Hepatocyte (in vitro differentiated cells): ENCODE results near the gene MORN5. TPM values are rescaled to one million over a fixed set of nuclear protein-coding genes. Genes with fewer than 3 reads are reported as not detected.

ENCODE experiments used
- DNase-seq: peaks from one replicate; pipeline ENCODE4 v3.0.0-alpha.2; 2016; ENCODE audit warnings: low spot score
- H2AFZ ChIP-seq: fragments of 200-600 bp; sonication (generic); 2 replicates; pipeline ENCODE4 v1.6.0; 2016; ENCODE audit warnings: antibody characterized with exemption, mild to moderate bottlenecking
- H3K27ac ChIP-seq: fragments of 200-600 bp; sonication (generic); 2 replicates; pipeline ENCODE4 v1.5.1; 2016; ENCODE audit warnings: mild to moderate bottlenecking
- H3K27me3 ChIP-seq: fragments of 200-600 bp; sonication (generic); 2 replicates; pipeline ENCODE4 v1.6.1; 2016
- H3K36me3 ChIP-seq: fragments of 200-600 bp; sonication (generic); replicated peaks from 2 replicates; pipeline ENCODE4 v1.5.1; 2016; ENCODE audit warnings: low read depth; ENCODE audit not compliant: insufficient read depth
- H3K4me1 ChIP-seq: fragments of 200-600 bp; sonication (generic); 2 replicates; pipeline ENCODE4 v1.5.1; 2016; ENCODE audit warnings: mild to moderate bottlenecking, moderate library complexity; ENCODE audit not compliant: insufficient read depth
- H3K4me2 ChIP-seq: fragments of 200-600 bp; sonication (generic); 2 replicates; pipeline ENCODE4 v1.6.0; 2016
- H3K4me3 ChIP-seq: fragments of 200-600 bp; sonication (generic); 2 replicates; pipeline ENCODE4 v1.5.1; 2016; ENCODE audit warnings: mild to moderate bottlenecking
- H3K79me2 ChIP-seq: fragments of 200-600 bp; sonication (generic); 2 replicates; pipeline ENCODE4 v1.6.0; 2017; ENCODE audit warnings: mild to moderate bottlenecking
- H3K9me2 ChIP-seq: fragments of 200-600 bp; sonication (generic); replicated peaks from 2 replicates; pipeline ENCODE4 v1.6.0; 2017; ENCODE audit warnings: mild to moderate bottlenecking; ENCODE audit not compliant: insufficient read depth
- H3K9me3 ChIP-seq: fragments of 200-600 bp; sonication (generic); 2 replicates; pipeline ENCODE4 v1.5.1; 2016; ENCODE audit warnings: low read depth, mild to moderate bottlenecking
- H4K20me1 ChIP-seq: fragments of 200-600 bp; sonication (generic); 2 replicates; pipeline ENCODE4 v1.6.0; 2016; ENCODE audit warnings: mild to moderate bottlenecking; ENCODE audit not compliant: insufficient read depth, poor library complexity, severe bottlenecking
- EZH2 ChIP-seq: fragments of 200-600 bp; sonication (generic); IDR thresholded peaks from 2 replicates; pipeline ENCODE4 v1.6.1; 2016; ENCODE audit warnings: antibody characterized with exemption, mild to moderate bottlenecking, borderline replicate concordance
- EZH2phosphoT487 ChIP-seq: fragments of 200-600 bp; sonication (generic); IDR thresholded peaks from one replicate; pipeline ENCODE4 v1.6.1; 2018; ENCODE audit warnings: antibody characterized with exemption, mild to moderate bottlenecking, low read depth, moderate library complexity; ENCODE audit not compliant: unreplicated experiment, severe bottlenecking
- WGBS: methylation state at CpG from one replicate; pipeline ENCODE4 v1.1.6; 2016; ENCODE audit warnings: low lambda C conversion rate; ENCODE audit errors: missing lambda C conversion rate; 5-methylcytosine and 5-hydroxymethylcytosine counted together
- polyA plus RNA-seq: library from polyadenylated mRNA; unstranded; fragments of >200 nt; fragmentation: Nextera tagmentation; extraction: Ambion mirVana; gene quantifications from 2 replicates; pipeline ENCODE4 v1.2.1, GENCODE V29; 2016
- total RNA-seq: library from RNA; depleted of rRNA; stranded (reverse); fragments of >200 nt; gene quantifications from 2 replicates; pipeline ENCODE4 v1.2.3, GENCODE V29; 2014
- TF ChIP-seq, protein P1 (sequence below): fragments of 200-600 bp; sonication (generic); IDR thresholded peaks from 2 replicates; pipeline ENCODE4 v1.5.1; 2016; ENCODE audit warnings: antibody characterized with exemption, mild to moderate bottlenecking; ENCODE audit not compliant: poor library complexity

Gene MORN5
- total and polyA plus RNA-seq, 2 experiments from 2014 or later, result 0.95 TPM; not detected in 1

DNA sequence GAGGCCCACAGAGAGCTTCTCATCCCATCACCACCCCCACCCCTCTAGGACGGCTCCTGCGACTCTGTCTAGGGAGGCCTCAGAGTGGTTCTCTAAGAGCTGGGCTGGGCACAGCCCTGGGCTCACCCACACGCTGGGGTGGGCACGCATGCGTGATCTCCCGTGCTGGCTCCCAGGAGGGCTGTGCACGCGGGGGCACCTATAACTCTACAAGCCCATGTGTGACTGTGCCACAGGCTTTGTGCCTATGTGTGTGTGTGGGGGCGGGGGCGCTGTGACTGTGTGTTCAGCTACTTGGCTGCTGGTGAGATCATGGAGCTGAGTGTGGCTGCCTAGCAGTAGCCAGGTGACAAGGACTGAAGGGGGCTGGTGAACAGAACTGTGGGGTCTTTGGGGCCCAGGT, 32.3 kb upstream of the MORN5 start:
- Histone ChIP-seq H3K9me3 (no peaks in the 10 kb centered on the region), H3K9me2 (no peaks in the 10 kb centered on the region), H3K36me3 (no peaks in the 10 kb centered on the region), H3K79me2 (no peaks in the 10 kb centered on the region), H2AFZ (no peak overlapping the region), H3K27me3 (peaks cover 42% of the 10 kb centered on the region), H3K4me2 (no peak overlapping the region), H3K4me1 (peaks cover 12% of the 10 kb centered on the region), H4K20me1 (no peaks in the 10 kb centered on the region), H3K27ac (no peak overlapping the region), H3K4me3 (no peak overlapping the region)
- WGBS, result 77% methylated on average over 10 of the region's 10 CpGs
- no peak for DNase-seq
- TF ChIP-seq EZH2 (no peak), EZH2phosphoT487 (no peak)
- TF ChIP-seq, protein P1, sequence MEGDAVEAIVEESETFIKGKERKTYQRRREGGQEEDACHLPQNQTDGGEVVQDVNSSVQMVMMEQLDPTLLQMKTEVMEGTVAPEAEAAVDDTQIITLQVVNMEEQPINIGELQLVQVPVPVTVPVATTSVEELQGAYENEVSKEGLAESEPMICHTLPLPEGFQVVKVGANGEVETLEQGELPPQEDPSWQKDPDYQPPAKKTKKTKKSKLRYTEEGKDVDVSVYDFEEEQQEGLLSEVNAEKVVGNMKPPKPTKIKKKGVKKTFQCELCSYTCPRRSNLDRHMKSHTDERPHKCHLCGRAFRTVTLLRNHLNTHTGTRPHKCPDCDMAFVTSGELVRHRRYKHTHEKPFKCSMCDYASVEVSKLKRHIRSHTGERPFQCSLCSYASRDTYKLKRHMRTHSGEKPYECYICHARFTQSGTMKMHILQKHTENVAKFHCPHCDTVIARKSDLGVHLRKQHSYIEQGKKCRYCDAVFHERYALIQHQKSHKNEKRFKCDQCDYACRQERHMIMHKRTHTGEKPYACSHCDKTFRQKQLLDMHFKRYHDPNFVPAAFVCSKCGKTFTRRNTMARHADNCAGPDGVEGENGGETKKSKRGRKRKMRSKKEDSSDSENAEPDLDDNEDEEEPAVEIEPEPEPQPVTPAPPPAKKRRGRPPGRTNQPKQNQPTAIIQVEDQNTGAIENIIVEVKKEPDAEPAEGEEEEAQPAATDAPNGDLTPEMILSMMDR, result no peak

DNA sequence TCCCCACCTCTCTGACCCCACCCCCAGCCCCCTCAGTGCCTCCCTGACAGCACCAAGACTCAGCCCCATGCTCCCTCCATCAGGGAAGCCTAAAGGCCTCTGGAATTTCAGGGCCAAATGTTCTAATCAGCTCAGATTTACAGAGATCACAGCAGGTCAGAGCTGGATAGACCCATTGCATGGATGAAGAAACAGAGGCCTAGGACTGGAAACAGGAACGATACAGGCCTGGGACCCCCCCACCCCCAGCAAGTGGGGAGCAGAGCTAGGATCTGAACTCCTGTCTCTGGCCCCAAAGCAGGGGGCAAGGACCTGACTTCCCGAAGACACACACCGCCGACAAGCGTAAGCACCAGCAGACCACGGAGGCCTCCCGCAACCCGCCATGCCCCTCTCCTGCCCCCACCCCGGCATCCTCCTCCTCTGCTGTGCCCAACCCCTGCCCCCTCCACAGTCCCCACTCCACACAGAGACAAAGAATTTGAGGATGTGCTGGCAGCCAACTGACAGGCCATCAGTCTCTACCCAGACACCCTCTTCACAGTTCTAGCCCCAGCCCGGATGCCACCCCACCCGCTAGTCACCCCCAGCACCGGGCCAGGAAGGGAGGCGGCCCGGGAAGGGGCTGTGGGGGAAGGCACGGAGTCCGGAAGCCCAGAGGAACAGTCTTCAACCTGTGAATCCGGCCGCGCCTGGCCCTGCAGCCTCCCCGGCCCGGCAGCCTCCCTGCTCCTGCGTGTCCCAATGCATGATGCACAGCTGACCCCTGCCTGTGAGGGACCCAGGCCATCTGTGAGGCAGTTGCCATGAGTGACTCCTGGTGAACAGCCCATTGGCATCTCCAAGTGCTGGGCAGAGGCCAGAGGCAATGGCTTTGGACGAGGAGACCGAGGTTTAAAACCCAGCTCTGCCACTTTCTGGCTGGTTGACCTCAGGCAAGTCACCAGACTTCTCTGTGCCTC, 31.4 kb upstream of the MORN5 start:
- Histone ChIP-seq H3K9me3 (no peaks in the 10 kb centered on the region), H3K27ac (no peak overlapping the region), H2AFZ (no peak overlapping the region), H3K36me3 (no peaks in the 10 kb centered on the region), H3K4me3 (no peak overlapping the region), H3K4me1 (peaks cover 12% of the 10 kb centered on the region), H3K4me2 (no peak overlapping the region), H3K9me2 (no peaks in the 10 kb centered on the region), H3K79me2 (no peaks in the 10 kb centered on the region), H3K27me3 (peaks cover 43% of the 10 kb centered on the region), H4K20me1 (no peaks in the 10 kb centered on the region)
- TF ChIP-seq EZH2, result no peak
- TF ChIP-seq, protein P1, result no peak
- TF ChIP-seq EZH2phosphoT487, result no peak
- DNase-seq, result no peak
- WGBS, result 96% methylated on average over 20 of the region's 24 CpGs

DNA sequence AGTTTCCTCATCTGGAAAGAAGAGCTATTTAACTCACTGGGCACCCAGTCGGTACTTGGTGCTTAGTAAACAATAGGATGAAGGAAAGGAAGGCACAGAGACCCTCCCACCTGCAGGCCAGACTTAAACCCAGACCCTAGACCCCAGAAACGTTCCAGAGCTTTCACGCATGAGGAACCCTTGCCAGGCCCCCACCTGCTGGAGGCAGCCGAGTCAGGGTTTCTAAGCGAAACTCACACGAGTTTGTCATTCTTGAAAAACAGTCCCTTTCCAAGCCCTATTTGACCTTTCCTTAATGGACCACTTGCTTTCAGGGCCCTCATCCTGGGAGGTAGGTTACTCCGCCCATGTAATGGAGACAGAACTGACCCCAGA, 30.8 kb upstream of the MORN5 start:
- WGBS, result 85% methylated on average over 7 of the region's 7 CpGs
- no peaks in the 10 kb centered on the region for H3K9me3 ChIP-seq

DNA sequence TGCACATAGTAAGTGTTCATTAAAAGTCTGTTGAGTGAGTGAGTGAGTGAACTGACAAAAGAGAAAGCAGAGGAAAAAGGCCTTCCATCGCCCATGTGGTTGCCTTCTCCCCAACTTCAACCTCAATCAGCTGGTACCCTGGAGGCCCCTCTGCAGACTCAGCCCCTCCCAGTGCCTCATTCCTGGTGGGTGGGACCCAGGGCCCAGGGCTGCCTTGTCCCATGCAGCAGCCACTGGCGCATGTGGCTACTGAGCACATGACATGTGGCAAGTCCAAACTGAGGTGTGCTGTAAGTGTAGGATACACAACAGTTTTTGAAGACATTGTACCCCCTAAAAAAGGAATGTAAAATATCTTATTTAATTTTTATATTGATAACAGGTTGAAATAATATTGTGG, 29.7 kb upstream of the MORN5 start:
- H3K9me3 ChIP-seq, result no peaks in the 10 kb centered on the region
- H4K20me1 ChIP-seq, result no peaks in the 10 kb centered on the region
- H3K4me3 ChIP-seq, result no peak overlapping the region
- H2AFZ ChIP-seq, result no peak overlapping the region
- 91% methylated on average over 2 of the region's 2 CpGs for WGBS
- TF ChIP-seq, protein P1, result no peak
- TF ChIP-seq EZH2phosphoT487, result no peak
- TF ChIP-seq EZH2, result no peak
- H3K36me3 ChIP-seq, result no peaks in the 10 kb centered on the region
- no peak for DNase-seq
- H3K79me2 ChIP-seq, result no peaks in the 10 kb centered on the region
- peaks cover 42% of the 10 kb centered on the region for H3K27me3 ChIP-seq
- H3K4me1 ChIP-seq, result peaks cover 12% of the 10 kb centered on the region
- no peaks in the 10 kb centered on the region for H3K9me2 ChIP-seq
- no peak overlapping the region for H3K4me2 ChIP-seq
- H3K27ac ChIP-seq, result no peak overlapping the region

More for the DNA sequence above, 30.8 kb upstream of the MORN5 start:
- Histone ChIP-seq H3K4me1 (peaks cover 12% of the 10 kb centered on the region), H3K4me2 (no peak overlapping the region), H3K79me2 (no peaks in the 10 kb centered on the region), H3K27me3 (peaks cover 44% of the 10 kb centered on the region), H2AFZ (no peak overlapping the region), H3K27ac (no peak overlapping the region), H3K36me3 (no peaks in the 10 kb centered on the region), H3K9me2 (no peaks in the 10 kb centered on the region), H3K4me3 (no peak overlapping the region), H4K20me1 (no peaks in the 10 kb centered on the region)
- DNase-seq, result no peak
- TF ChIP-seq EZH2, result no peak
